B cell (primary cell): Measurements from ENCODE around the gene MAPK1. TPM values are rescaled to one million over a fixed set of nuclear protein-coding genes. Genes with fewer than 3 reads are reported as not detected.
A peak's percentile ranks its signal among the peaks of the same experiment; 100 is the strongest.

Source experiments
- ATAC-seq: fragments of 200-7000 bp; cut with Tn5 transposase; one replicate; pipeline ENCODE4 v1.10.0; 2021; ENCODE audit warnings: low read depth, mild to moderate bottlenecking, moderate number of reproducible peaks, moderate library complexity
- CTCF ChIA-PET: fragments of 350-600 bp; sonication (Branson Sonifier 250); formaldehyde crosslinking; loops from one replicate; lab custom pipeline; 2021; ENCODE audit warnings: antibody characterized with exemption, inconsistent platforms; lab: Charles Lee
- POLR2A ChIA-PET: fragments of 350-600 bp; sonication (Branson Sonifier 250); formaldehyde crosslinking; loops from one replicate; lab custom pipeline; 2021; ENCODE audit warnings: antibody characterized with exemption; lab: Charles Lee
- DNase-seq: peaks from one replicate; pipeline ENCODE4 v3.0.0; 2013
- H2AFZ ChIP-seq: 2 replicates; pipeline ENCODE4 v1.6.1; 2012; ENCODE audit warnings: mild to moderate bottlenecking, low read depth, low read length; ENCODE audit not compliant: insufficient read depth, poor library complexity, severe bottlenecking
- H3K27ac ChIP-seq, 2 donors: 1 replicate in 1 of 2; 2 replicates in 1 of 2; pipeline ENCODE4 v1.5.1; 2012 to 2013; ENCODE audit warnings: low read length in 2 of 2, mild to moderate bottlenecking in 2 of 2, moderate library complexity in 1 of 2
- H3K27me3 ChIP-seq, 4 experiments: fragments of 200-600 bp in 1 of 4; sonication (generic) in 1 of 4; replicated peaks in 1 of 4; 1 replicate in 2 of 4; 2 replicates in 2 of 4; pipeline versions ENCODE4 v1.6.1 to v1.7.0; 2013 to 2016; ENCODE audit warnings: low read length in 3 of 4, mild to moderate bottlenecking in 2 of 4, mixed read lengths in 1 of 4, moderate library complexity in 1 of 4; ENCODE audit not compliant: insufficient read depth in 4 of 4, control insufficient read depth in 3 of 4; ENCODE audit errors: control extremely low read depth in 1 of 4
- H3K36me3 ChIP-seq, 2 experiments: replicated peaks in 1 of 2; 1 replicate in 1 of 2; 2 replicates in 1 of 2; pipeline versions ENCODE4 v1.6.1 to v1.7.1; 2013; ENCODE audit warnings: low read length in 1 of 2; ENCODE audit not compliant: insufficient read depth in 2 of 2, control insufficient read depth in 1 of 2; ENCODE audit errors: control extremely low read depth in 1 of 2, extremely low read depth in 1 of 2
- H3K4me1 ChIP-seq, 2 donors: fragments of 200-600 bp in 1 of 2; sonication (generic) in 1 of 2; 1 replicate in 1 of 2; 2 replicates in 1 of 2; pipeline versions ENCODE4 v1.5.1 to v1.6.1; 2013 to 2017; ENCODE audit warnings: low read length in 2 of 2; ENCODE audit not compliant: control insufficient read depth in 2 of 2, insufficient read depth in 2 of 2
- H3K4me2 ChIP-seq: replicated peaks from 2 replicates; pipeline ENCODE3; 2012; ENCODE audit warnings: mild to moderate bottlenecking, low read depth, low read length; ENCODE audit not compliant: poor library complexity, severe bottlenecking
- H3K4me3 ChIP-seq, 5 experiments: fragments of 200-600 bp in 1 of 5; sonication (generic) in 1 of 5; 1 replicate in 3 of 5; 2 replicates in 2 of 5; pipeline versions ENCODE4 v1.5.1 to v1.7.0; 2011 to 2016; ENCODE audit warnings: low read length in 4 of 5, mild to moderate bottlenecking in 4 of 5, low read depth in 2 of 5, control low read depth in 1 of 5, moderate library complexity in 1 of 5; ENCODE audit not compliant: insufficient read depth in 1 of 5; ENCODE audit errors: control extremely low read depth in 1 of 5, extremely low read depth in 1 of 5
- H3K79me2 ChIP-seq: fragments of 200-600 bp; sonication (generic); one replicate; pipeline ENCODE4 v1.6.0; 2016; ENCODE audit warnings: low read length; ENCODE audit not compliant: control insufficient read depth, insufficient read depth
- H3K9ac ChIP-seq: fragments of 200-600 bp; sonication (generic); 2 replicates; pipeline ENCODE4 v1.6.1; 2017; ENCODE audit warnings: mild to moderate bottlenecking, low read length, moderate library complexity
- H3K9me3 ChIP-seq, 3 donors: one replicate each; pipeline versions ENCODE4 v1.6.1 to v1.7.1; 2013; ENCODE audit warnings: low read length in 2 of 3; ENCODE audit not compliant: control insufficient read depth in 2 of 3, insufficient read depth in 1 of 3; ENCODE audit errors: control extremely low read depth in 1 of 3
- H4K20me1 ChIP-seq: 2 replicates; pipeline ENCODE4 v1.6.0; 2012; ENCODE audit warnings: mild to moderate bottlenecking, low read length; ENCODE audit not compliant: insufficient read depth, control insufficient read depth, poor library complexity, severe bottlenecking
- H3K27ac Mint-ChIP-seq: one replicate; pipeline ENCODE4 v1.8.0; 2021; ENCODE audit warnings: mixed read lengths
- H3K27me3 Mint-ChIP-seq: one replicate; pipeline ENCODE4 v1.8.0; 2021; ENCODE audit warnings: mixed read lengths
- H3K4me1 Mint-ChIP-seq: one replicate; pipeline ENCODE4 v1.8.0; 2021; ENCODE audit warnings: mixed read lengths
- H3K4me3 Mint-ChIP-seq: one replicate; pipeline ENCODE4 v1.8.0; 2021; ENCODE audit warnings: mixed read lengths
- H3K9me3 Mint-ChIP-seq: one replicate; pipeline ENCODE4 v1.8.0; 2022; ENCODE audit warnings: mixed read lengths; ENCODE audit not compliant: insufficient read depth
- CTCF ChIP-seq: fragments of 200-600 bp; IDR thresholded peaks from one replicate; pipeline ENCODE4 v1.8.0; 2022; ENCODE audit warnings: antibody characterized with exemption, mild to moderate bottlenecking
- EZH2 ChIP-seq: IDR thresholded peaks from 2 replicates; pipeline ENCODE4 v1.6.1; 2012; ENCODE audit warnings: borderline replicate concordance, low read depth, mild to moderate bottlenecking, moderate library complexity, low read length; ENCODE audit not compliant: insufficient read depth, poor library complexity, severe bottlenecking
- WGBS: methylation state at CpG from one replicate; pipeline ENCODE4 v1.1.5; 2013; ENCODE audit warnings: missing lambda C conversion rate; ENCODE audit not compliant: insufficient coverage; 5-methylcytosine and 5-hydroxymethylcytosine counted together
- intact Hi-C: fragments of 100-400 bp; cut with micrococcal nuclease; formaldehyde crosslinking; loops from one replicate; pipeline ENCODE4 v1.10.0; 2022
- polyA plus RNA-seq: library from polyadenylated mRNA; depleted of rRNA; stranded (reverse); fragments of >200 nt; gene quantifications from 2 replicates; pipeline ENCODE4 v1.2.3, GENCODE V29; 2012
- total RNA-seq, 2 donors: library from RNA; stranded (reverse); fragments of 120-200 nt in 1 of 2; gene quantifications; 1 replicate in 1 of 2; 2 replicates in 1 of 2; pipeline versions ENCODE4 v1.2.3 to v1.2.4, GENCODE V29; 2013 to 2022

Gene MAPK1
- total and polyA plus RNA-seq, 2 donors (not counting 1 experiment from before 2014, with no cell fraction given) = 24.0 to 155 TPM

GRCh38 chr22:21797444-21798221, 69.8 kb downstream of the MAPK1 start:
- Mint-ChIP-seq H3K27ac (no peak overlapping the region), H3K27me3 (no peaks in the 10 kb centered on the region), H3K9me3 (no peaks in the 10 kb centered on the region), H3K4me1 (no peaks in the 10 kb centered on the region), H3K4me3 (no peak overlapping the region)
- H3K79me2 ChIP-seq = peaks cover 22% of the 10 kb centered on the region
- no peak overlapping the region for H3K9ac ChIP-seq
- ATAC-seq = no peak
- TF ChIP-seq CTCF (no peak), EZH2 (no peak)
- no peak overlapping the region for H3K4me2 ChIP-seq
- ChIA-PET CTCF (interaction anchor here (0.6 kb wide), 1 partner anchor 16 kb away, joined by 3 read pairs; no protein-coding TSS in a partner anchor), POLR2A (interaction anchor here (0.6 kb wide), 1 partner anchor 285 kb away, joined by 3 read pairs; no protein-coding TSS in a partner anchor)
- no peak for DNase-seq
- H4K20me1 ChIP-seq = peaks cover 13% of the 10 kb centered on the region
- no peak overlapping the region for H2AFZ ChIP-seq
- no peaks in the 10 kb centered on the region for H3K9me3 ChIP-seq
- H3K4me3 ChIP-seq = no peak overlapping the region
- intact Hi-C loops = no loop called here
- H3K27ac ChIP-seq = peak overlapping the region in 1 of 2 donors; percentile 4
- H3K27me3 ChIP-seq = no peaks in the 10 kb centered on the region
- 98% methylated on average over 5 of the region's 5 CpGs for WGBS
- no peaks in the 10 kb centered on the region for H3K4me1 ChIP-seq
- peaks cover 16 to 59% of the 10 kb centered on the region in 2 experiments for H3K36me3 ChIP-seq

DNA sequence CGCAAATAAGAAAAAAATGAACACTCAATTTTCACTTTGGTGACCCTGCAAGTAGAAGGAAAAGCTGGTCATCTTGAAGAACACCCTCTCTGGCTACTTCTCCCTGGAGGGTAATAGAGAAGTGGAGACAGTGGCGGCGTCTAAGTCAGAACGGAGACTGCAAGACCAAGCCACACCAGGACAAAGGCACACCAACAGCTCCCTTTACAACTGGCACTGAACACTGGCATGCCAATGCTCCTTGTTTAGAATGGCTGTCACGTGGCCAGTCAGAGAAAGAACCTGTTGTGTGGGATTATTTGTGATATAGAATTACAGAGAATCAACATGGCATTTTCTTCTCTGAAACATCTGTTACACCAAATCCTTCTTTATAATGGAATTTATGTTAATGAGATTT, 70.6 kb downstream of the MAPK1 start:
- Mint-ChIP-seq H3K27ac (no peak overlapping the region), H3K4me3 (no peak overlapping the region), H3K4me1 (no peaks in the 10 kb centered on the region), H3K27me3 (no peaks in the 10 kb centered on the region), H3K9me3 (no peaks in the 10 kb centered on the region)
- intact Hi-C loops = no loop called here
- no peaks in the 10 kb centered on the region for H3K9me3 ChIP-seq
- DNase-seq = no peak
- TF ChIP-seq EZH2 (no peak), CTCF (no peak)
- no peak overlapping the region for H3K9ac ChIP-seq
- 80% methylated on average over 3 of the region's 5 CpGs for WGBS
- no peak overlapping the region for H2AFZ ChIP-seq
- CTCF ChIA-PET = interaction anchor here (0.6 kb wide), 1 partner anchor 16 kb away, joined by 3 read pairs; no protein-coding TSS in a partner anchor
- POLR2A ChIA-PET = no interaction called here
- no peaks in the 10 kb centered on the region for H3K27me3 ChIP-seq
- H3K79me2 ChIP-seq = peaks cover 26% of the 10 kb centered on the region
- peaks cover 13% of the 10 kb centered on the region for H4K20me1 ChIP-seq
- no peak overlapping the region for H3K4me2 ChIP-seq
- no peaks in the 10 kb centered on the region for H3K4me1 ChIP-seq
- no peak overlapping the region for H3K4me3 ChIP-seq
- no peak overlapping the region for H3K27ac ChIP-seq
- no peak for ATAC-seq
- H3K36me3 ChIP-seq = peaks cover 14 to 54% of the 10 kb centered on the region in 2 experiments
